ENCODE measurements around the gene PPP3CB. TPM values are rescaled to one million over a fixed set of nuclear protein-coding genes. Genes with fewer than 3 reads are reported as not detected.

The PPP3CB gene
- polyA plus RNA-seq, 12 donors: 96.0 to 220 (median 181) TPM; not detected in 1

Other genes with a start within 250 kb of the PPP3CB start
- 10 to 100 TPM in 11 of 12 donors, not detected in 1; 15.6 to 25.5 (median 21.3) TPM for gene DNAJC9, start 248.8 kb downstream of the PPP3CB start, polyA plus RNA-seq (ENCODE audit: insufficient read length in 12 of 12)
- 100 to 1,000 TPM in 1 of 12 donors, 10 to 100 TPM in 10, not detected in 1; 51.1 to 160 (median 67.6) TPM for gene MRPS16, start 243.4 kb downstream of the PPP3CB start, polyA plus RNA-seq (ENCODE audit: insufficient read length in 12 of 12)
- 1 to 10 TPM in 7 of 12 donors, under 1 TPM in 3, not detected in 2; 0.64 to 3.5 (median 1.7) TPM for gene CFAP70, start 137.2 kb downstream of the PPP3CB start, polyA plus RNA-seq (ENCODE audit: insufficient read length in 12 of 12)
- gene ANXA7, start 82.0 kb downstream of the PPP3CB start, polyA plus RNA-seq (ENCODE audit: insufficient read length in 12 of 12): 10 to 100 TPM in 11 of 12 donors, not detected in 1; 51.8 to 67.2 (median 60.4) TPM
- 10 to 100 TPM in 11 of 12 donors, not detected in 1; 15.6 to 82.3 (median 43.2) TPM for gene MSS51, start 62.5 kb downstream of the PPP3CB start, polyA plus RNA-seq (ENCODE audit: insufficient read length in 12 of 12)
- gene USP54, start 95.3 kb upstream of the PPP3CB start, polyA plus RNA-seq (ENCODE audit: insufficient read length in 12 of 12): 10 to 100 TPM in 11 of 12 donors, not detected in 1; 13.3 to 33.5 (median 18.9) TPM
- 100 to 1,000 TPM in 11 of 12 donors, not detected in 1; 153 to 885 (median 515) TPM for gene MYOZ1, start 145.4 kb upstream of the PPP3CB start, polyA plus RNA-seq (ENCODE audit: insufficient read length in 12 of 12)
- gene SYNPO2L, start 160.0 kb upstream of the PPP3CB start, polyA plus RNA-seq (ENCODE audit: insufficient read length in 12 of 12): 100 to 1,000 TPM in 10 of 12 donors, 10 to 100 TPM in 1, not detected in 1; 82.7 to 263 (median 191) TPM
- 10 to 100 TPM in 5 of 12 donors, 1 to 10 TPM in 6, not detected in 1; 6.2 to 22.3 (median 10.0) TPM for gene AGAP5, start 202.1 kb upstream of the PPP3CB start, polyA plus RNA-seq (ENCODE audit: insufficient read length in 12 of 12)
- 10 to 100 TPM in 11 of 12 donors, not detected in 1; 28.7 to 62.7 (median 49.9) TPM for gene SEC24C, start 248.3 kb upstream of the PPP3CB start, polyA plus RNA-seq (ENCODE audit: insufficient read length in 12 of 12)

Measured in muscle of arm (tissue), 12 donors.